Sigmoid colon (tissue), 3 donors: ENCODE results near the gene ATP1A2.

Experiments used
- POLR2A ChIP-seq, 2 donors: fragments of 450-650 bp; IDR thresholded peaks; one replicate each; pipeline ENCODE4 v1.6.1; 2016; ENCODE audit warnings: antibody characterized with exemption in 2 of 2, mild to moderate bottlenecking in 2 of 2, moderate library complexity in 2 of 2
- TF ChIP-seq, protein P1 (sequence below), 4 experiments: fragments of 450-650 bp in 3 of 4; fragments of 200-600 bp in 1 of 4; IDR thresholded peaks; one replicate each; pipeline ENCODE4 v1.5.1; 2016 to 2019; ENCODE audit warnings: antibody characterized with exemption in 4 of 4, mild to moderate bottlenecking in 3 of 4, moderate library complexity in 2 of 4

DNA sequence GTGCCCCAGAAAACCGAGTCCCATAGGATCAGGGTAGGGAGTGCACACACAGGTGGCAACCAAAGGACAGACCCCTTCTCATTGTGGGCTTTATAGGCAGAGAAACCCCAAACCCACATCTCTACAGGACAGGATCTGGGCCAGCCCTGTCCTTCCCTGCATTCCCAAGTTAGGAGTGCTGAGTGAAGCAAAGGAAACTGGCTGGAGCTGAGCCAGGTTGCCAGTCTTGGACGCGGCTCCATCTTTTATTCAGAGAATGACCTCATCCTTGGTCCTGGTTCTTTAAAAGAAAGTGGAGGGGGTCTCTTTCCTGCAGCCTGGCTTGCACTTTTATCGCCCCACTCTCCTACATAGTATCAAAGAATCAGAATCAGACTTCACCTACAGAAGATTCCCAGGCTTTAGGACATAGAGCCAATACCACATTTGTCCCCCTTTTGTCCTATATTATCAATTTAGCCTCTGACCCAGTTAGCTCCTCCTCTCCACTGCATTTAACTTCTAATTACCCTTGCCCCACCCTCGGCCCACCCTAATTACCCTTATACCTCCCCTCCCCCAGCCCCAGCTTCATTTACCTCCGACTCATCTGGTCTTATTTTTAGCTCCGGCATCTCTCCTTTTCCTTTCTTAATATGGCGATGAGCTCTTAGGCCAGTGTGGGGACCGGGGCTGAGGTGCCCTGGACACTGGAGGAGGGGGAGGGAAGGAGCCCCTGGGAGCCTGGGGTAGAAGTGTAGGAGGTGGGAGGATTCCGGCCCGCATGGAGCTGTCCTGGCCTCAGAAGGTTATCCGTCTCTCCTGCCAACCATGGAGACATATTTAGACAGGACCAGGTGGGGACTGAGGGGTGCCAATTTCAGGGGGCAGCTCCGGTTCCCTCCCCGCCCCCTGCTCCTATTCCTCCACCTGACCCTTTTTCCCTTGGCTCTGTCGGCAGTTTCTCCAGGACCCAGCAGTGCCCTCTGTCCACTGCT is 74.4 kb downstream of the ATP1A2 start, which contains the start of gene CASQ1:
- TF ChIP-seq, protein P1, sequence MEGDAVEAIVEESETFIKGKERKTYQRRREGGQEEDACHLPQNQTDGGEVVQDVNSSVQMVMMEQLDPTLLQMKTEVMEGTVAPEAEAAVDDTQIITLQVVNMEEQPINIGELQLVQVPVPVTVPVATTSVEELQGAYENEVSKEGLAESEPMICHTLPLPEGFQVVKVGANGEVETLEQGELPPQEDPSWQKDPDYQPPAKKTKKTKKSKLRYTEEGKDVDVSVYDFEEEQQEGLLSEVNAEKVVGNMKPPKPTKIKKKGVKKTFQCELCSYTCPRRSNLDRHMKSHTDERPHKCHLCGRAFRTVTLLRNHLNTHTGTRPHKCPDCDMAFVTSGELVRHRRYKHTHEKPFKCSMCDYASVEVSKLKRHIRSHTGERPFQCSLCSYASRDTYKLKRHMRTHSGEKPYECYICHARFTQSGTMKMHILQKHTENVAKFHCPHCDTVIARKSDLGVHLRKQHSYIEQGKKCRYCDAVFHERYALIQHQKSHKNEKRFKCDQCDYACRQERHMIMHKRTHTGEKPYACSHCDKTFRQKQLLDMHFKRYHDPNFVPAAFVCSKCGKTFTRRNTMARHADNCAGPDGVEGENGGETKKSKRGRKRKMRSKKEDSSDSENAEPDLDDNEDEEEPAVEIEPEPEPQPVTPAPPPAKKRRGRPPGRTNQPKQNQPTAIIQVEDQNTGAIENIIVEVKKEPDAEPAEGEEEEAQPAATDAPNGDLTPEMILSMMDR (IDR thresholded peaks at IDR 0.05) = no peak
- TF ChIP-seq POLR2A (IDR thresholded peaks at IDR 0.05) = no peak
